ENCODE measurements around the gene CDH23. TPM values are rescaled to one million over a fixed set of nuclear protein-coding genes. Genes with fewer than 3 reads are reported as not detected.
A peak's percentile ranks its signal among the peaks of the same experiment; 100 is the strongest.

The CDH23 gene
- total and polyA plus RNA-seq, 10 of the 15 experiments (the other 5 are each of a cell fraction or from before 2014, with no cell fraction given): 0.09 to 0.40 (median 0.15) TPM; not detected in 1

DNA sequence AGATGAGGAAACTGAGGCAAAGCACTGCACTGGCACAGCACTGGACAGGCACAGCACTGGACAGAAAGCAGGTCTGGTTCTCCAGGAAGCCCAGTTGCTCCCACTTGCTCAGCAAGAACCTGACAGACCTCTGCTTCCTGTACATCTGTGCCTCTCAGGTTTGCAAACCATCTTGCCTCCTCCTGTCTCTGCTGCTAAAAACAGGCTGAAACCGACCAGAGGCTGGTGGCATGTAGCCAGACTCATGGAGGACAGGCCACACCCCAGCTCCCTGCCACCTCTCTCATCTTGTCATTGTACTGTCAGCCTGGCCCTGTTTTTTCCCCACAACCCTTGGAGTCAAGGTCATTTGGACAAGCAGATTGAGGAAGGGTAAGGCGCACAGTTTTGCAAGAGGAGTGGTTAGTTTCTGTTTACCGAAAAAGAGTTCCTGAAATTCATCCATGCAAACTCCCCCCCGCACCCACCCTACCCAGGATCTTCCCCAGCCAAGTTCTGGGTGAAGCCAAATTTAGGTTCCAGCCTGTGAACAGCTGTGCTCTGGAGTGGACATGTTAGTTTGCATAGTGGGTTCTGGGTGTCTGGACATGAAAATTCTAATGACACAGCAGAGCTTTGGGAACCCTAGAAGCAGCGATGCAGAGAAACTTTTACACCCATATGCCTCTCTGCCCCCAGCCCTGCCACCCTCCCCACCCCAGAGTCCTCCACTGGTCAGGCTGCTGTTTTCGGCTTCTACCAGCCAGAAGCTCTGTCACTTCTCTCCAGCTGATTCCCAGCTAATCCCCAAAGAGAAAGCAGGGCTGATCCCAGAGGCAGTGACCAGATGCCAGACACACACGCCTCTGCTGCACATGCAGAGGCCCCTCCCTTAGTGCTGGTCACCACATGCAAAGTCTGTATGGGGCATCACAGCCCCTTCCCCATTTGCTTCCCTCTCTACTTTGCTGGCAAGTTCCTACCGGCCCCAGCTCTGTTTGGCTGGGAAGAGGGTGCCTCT is 331.3 kb downstream of the CDH23 start (continued):
- TF ChIP-seq, protein P1, sequence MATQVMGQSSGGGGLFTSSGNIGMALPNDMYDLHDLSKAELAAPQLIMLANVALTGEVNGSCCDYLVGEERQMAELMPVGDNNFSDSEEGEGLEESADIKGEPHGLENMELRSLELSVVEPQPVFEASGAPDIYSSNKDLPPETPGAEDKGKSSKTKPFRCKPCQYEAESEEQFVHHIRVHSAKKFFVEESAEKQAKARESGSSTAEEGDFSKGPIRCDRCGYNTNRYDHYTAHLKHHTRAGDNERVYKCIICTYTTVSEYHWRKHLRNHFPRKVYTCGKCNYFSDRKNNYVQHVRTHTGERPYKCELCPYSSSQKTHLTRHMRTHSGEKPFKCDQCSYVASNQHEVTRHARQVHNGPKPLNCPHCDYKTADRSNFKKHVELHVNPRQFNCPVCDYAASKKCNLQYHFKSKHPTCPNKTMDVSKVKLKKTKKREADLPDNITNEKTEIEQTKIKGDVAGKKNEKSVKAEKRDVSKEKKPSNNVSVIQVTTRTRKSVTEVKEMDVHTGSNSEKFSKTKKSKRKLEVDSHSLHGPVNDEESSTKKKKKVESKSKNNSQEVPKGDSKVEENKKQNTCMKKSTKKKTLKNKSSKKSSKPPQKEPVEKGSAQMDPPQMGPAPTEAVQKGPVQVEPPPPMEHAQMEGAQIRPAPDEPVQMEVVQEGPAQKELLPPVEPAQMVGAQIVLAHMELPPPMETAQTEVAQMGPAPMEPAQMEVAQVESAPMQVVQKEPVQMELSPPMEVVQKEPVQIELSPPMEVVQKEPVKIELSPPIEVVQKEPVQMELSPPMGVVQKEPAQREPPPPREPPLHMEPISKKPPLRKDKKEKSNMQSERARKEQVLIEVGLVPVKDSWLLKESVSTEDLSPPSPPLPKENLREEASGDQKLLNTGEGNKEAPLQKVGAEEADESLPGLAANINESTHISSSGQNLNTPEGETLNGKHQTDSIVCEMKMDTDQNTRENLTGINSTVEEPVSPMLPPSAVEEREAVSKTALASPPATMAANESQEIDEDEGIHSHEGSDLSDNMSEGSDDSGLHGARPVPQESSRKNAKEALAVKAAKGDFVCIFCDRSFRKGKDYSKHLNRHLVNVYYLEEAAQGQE (IDR thresholded peaks at IDR 0.05; ENCODE audit: low read depth, low read length): no peak
- TF ChIP-seq MEF2A (IDR thresholded peaks at IDR 0.05; ENCODE audit: insufficient read depth, low read depth, low read length) (no peak), SP1 (IDR thresholded peaks at IDR 0.05; ENCODE audit: low read depth, low read length) (peak; percentile 39), YY1 (IDR thresholded peaks at IDR 0.05; ENCODE audit: low read depth, low read length) (peak; percentile 69), BRCA1 (IDR thresholded peaks at IDR 0.05; ENCODE audit: low read depth, low read length) (no peak), TCF7 (IDR thresholded peaks at IDR 0.05; ENCODE audit: borderline replicate concordance) (no peak), EZH2 (IDR thresholded peaks at IDR 0.05; ENCODE audit: borderline replicate concordance, control insufficient read depth, low read depth, low read length) (no peak), E2F8 (IDR thresholded peaks at IDR 0.05; ENCODE audit: low read depth, partially characterized antibody) (no peak), CHD1 (IDR thresholded peaks at IDR 0.05; ENCODE audit: low read depth, low read length) (no peak), EGR1 (IDR thresholded peaks at IDR 0.05; ENCODE audit: borderline replicate concordance in 1 of 2, low read depth in 2 of 2, low read length in 2 of 2) (no peak), IRF4 (IDR thresholded peaks at IDR 0.05; ENCODE audit: low read depth, low read length) (no peak), RUNX3 (IDR thresholded peaks at IDR 0.05; ENCODE audit: low read length) (no peak; the same call in none of the 2 replicates), ZBED1 (IDR thresholded peaks at IDR 0.05; ENCODE audit: borderline replicate concordance) (no peak), ESRRA (IDR thresholded peaks at IDR 0.05; ENCODE audit: low read length) (no peak), RAD51 (IDR thresholded peaks at IDR 0.05) (no peak), MXI1 (IDR thresholded peaks at IDR 0.05; ENCODE audit: low read depth, low read length) (no peak), SREBF1 (IDR thresholded peaks at IDR 0.05; ENCODE audit: low read length) (no peak)
- TF ChIP-seq, protein P2, sequence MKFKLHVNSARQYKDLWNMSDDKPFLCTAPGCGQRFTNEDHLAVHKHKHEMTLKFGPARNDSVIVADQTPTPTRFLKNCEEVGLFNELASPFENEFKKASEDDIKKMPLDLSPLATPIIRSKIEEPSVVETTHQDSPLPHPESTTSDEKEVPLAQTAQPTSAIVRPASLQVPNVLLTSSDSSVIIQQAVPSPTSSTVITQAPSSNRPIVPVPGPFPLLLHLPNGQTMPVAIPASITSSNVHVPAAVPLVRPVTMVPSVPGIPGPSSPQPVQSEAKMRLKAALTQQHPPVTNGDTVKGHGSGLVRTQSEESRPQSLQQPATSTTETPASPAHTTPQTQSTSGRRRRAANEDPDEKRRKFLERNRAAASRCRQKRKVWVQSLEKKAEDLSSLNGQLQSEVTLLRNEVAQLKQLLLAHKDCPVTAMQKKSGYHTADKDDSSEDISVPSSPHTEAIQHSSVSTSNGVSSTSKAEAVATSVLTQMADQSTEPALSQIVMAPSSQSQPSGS (IDR thresholded peaks at IDR 0.05; ENCODE audit: low read length): no peak
- TF ChIP-seq, protein P3, sequence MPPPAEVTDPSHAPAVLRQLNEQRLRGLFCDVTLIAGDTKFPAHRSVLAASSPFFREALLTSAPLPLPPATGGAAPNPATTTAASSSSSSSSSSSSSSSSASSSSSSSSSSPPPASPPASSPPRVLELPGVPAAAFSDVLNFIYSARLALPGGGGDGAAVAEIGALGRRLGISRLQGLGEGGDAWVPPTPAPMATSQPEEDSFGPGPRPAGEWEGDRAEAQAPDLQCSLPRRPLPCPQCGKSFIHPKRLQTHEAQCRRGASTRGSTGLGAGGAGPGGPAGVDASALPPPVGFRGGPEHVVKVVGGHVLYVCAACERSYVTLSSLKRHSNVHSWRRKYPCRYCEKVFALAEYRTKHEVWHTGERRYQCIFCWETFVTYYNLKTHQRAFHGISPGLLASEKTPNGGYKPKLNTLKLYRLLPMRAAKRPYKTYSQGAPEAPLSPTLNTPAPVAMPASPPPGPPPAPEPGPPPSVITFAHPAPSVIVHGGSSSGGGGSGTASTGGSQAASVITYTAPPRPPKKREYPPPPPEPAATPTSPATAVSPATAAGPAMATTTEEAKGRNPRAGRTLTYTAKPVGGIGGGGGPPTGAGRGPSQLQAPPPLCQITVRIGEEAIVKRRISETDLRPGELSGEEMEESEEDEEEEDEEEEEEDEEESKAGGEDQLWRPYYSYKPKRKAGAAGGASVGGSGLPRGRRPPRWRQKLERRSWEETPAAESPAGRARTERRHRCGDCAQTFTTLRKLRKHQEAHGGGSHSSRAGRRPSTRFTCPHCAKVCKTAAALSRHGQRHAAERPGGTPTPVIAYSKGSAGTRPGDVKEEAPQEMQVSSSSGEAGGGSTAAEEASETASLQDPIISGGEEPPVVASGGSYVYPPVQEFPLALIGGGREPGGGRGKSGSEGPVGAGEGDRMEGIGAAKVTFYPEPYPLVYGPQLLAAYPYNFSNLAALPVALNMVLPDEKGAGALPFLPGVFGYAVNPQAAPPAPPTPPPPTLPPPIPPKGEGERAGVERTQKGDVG (CRISPR knock-in tag; IDR thresholded peaks at IDR 0.05): no peak

Measured in GM12878 (cell line).